GM21717 (cell line): ENCODE data around the gene SPECC1L.

Source experiments
- ATAC-seq: cut with Tn5 transposase; IDR thresholded peaks from one replicate; pipeline ENCODE4 v1.9.1; 2021; ENCODE audit warnings: mild to moderate bottlenecking, moderate library complexity; ENCODE audit not compliant: unreplicated experiment

The SPECC1L gene

DNA sequence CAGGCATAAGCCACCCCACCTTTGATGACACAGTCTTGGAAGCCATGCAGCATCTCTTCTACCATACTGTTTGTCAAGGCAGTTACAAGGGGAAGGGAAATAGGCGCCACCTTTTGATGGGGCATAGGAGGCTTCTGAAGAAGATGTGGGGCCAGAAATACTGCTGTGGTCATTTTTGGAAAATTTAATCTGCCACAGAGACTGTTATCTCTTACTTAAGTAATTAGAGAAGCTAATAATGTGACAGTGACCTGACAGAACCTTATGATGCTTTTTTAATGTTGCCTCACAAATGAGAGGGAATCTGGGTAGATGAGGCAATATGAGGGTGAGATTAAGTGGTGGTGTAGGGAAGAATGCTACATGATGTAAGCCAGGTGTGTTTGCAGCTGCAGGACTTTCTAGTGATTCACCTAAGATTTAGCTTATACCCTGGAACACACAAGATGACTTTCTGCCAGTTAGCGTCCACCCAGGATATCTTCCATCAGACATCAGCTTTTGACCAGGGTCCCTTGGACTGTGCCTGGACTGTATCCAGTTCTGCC, 122.5 kb downstream of the SPECC1L start:
- no peak for ATAC-seq

DNA sequence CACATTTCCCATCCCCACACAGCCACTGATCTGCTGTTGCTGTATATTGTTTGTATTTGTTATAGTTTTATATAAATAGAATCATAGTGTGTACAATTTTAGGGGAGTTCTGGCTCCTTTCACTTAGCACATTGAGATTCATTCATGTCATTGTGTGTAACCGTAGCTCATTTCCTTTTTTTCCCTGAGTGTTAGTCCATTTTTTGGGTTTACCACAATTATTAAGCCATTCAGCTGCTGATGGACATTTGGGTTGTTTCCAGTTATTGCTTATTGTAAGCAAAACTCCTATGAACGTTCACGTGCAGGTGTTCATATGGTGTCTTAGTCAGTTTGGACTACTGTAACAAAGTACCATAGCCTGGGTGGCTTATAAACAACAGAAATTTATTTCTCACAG, 123.2 kb downstream of the SPECC1L start:
- no peak for ATAC-seq

DNA sequence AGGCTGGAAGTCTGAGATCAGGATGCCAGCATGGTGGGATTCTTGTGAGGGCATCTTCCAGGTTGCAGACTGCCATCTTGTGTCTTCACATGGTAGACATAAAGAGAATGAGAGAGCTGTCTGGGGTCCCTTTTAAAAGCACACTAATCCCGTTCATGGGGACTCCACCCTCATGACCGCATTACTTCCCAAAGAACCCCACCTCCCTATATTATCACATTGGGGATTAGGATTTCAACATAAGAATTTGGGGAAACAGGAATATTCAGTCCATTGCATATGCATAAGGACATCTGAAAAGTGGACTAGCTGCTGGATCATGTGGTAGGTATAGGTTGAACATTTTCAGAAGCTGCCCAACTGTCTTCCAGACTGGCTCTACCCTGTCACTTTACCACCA, 123.6 kb downstream of the SPECC1L start:
- ATAC-seq: no peak

DNA sequence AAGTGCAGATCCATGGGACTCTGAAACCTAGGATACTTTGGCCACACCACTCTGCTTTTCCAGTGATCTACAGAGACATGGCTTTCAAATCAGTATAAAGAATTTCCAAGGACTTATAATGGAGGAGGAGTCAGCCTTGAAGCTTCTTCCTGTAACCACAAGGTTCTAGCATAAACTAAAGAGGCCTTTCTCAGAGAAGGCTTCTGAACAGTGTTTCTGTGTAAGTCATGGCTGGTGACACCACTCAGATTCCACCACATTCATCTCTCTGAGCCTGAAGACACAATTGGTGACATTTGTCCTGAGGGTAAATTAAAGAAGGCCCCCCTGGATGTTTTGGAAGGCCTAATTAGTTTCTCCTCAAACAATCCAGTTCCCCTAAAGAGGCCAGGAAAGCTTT, 127.8 kb downstream of the SPECC1L start:
- ATAC-seq: no peak

DNA sequence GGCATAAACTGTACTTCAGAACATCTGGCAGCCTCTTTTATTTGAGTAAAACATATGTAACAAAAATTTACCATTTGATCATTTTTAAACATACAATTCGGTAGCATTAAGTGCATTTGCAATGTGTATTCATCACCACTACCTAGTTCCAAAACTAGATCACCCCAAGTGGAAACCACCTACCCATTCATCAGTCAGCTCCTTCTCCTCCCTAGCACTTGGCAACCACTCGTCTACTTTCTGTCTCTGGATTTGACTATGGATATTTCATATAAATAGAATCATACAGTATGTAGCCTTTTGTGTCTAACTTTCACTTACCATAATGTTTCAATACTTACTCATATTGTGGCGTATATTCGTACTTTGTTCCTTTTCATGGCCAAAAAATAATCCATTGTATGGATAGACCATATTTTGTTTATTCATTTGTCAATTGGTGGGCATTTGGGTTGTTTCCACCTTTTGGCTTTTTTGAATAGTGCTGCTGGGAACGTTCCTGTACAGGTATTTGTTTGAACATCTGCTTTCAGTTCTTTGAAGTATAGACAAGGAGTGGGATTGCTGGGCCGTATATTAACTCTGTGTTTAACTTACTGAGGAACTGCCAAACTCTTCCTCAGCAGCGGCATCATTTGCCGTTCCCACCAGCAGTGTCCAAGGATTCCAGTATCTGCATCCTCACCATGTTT, 129.5 kb downstream of the SPECC1L start:
- ATAC-seq: no peak

DNA sequence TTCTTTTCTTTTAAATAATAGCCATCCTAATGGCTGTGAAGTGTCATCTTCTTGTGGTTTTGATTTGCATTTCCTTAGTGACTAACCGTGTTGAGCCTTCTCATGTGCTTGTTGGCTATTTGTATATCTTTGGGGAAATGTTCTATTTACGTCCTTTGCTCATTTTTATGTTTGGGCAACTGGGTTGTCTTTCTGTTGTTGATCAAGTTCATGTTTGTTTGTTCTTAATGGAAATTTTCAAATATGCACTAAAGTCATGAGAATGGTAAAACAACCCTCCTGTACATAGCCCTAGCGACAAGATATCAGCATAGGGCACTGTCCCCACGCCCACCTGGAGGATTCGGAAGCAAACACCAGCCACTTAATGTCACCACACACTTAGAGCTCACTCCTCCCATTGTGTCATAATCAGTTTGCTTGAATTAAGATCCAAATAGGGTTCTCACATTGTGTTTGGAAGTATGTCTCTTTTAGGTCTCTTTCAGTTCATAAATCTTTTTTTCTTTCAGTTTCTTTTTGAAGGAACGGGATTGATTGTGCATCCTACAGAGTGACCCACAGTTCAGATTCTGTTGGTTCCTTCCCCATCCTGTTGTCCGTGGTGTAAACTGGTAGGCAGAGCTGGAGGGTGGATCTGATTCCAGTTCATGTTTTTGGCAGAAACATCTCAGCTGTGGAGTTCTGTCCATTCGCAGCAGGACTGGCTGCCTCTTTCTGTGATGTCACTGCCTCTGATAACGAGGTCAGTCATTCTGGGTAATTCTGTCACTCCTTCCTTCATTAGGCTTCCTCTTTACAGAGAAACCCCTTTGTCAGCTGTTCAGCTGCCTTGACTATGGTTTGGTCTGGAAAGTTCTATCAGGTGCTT, 130.3 kb downstream of the SPECC1L start:
- ATAC-seq: no peak

DNA sequence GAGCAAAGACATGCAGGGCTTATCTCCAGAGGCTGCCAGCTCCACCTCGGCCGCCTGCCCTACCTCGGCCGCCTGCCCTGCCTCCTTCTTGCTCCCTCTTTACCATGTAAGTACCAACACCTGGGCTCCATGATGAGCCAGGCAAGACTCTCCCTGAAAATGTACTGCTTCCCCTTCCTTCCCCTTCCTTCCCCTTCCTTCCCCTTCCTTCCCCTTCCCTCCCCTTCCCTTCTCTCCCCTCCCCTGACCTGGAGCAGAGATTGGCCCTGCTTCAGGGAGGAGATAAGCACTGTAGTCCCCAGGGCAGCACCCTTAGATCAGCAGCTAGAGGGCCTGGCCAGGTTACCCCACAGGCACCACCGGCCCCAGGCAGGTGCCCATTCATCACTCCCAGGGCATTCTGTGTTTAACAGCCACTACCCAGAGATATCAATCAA, 131.3 kb downstream of the SPECC1L start:
- ATAC-seq: no peak

DNA sequence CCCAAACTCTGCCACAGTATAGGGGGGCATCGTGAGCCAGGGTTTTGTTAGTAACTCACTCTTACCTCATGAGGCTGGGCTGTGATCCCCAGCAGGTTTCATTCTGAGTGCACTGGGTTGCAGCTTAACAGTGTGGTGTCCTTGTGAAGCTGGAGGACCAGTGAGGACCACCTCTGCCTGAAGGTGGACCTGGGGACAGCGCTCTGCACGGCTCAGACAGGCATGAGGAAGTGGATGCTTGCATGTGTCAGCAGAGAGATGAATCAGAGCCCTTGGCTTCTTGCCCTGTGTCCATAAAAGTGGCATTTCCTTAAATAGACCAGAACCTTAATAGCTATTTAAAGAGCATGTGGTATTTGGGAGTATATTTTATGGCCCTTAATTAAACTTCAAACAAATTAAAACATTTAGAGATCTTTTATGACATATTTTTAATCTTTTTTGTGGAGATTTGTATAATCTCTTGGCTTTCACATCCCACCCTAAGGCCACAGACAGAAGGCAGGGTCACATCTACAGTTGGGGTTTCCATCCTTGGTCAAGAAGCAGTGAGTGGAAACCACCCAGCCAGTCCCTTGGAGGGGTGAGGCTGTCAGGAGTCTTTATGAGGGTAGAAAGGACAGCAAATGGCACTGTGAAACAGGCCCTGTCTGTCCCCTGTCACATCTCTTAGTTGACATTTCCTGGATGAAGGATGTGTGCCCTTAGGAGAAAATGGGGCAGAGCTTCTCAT, 132.0 kb downstream of the SPECC1L start:
- ATAC-seq: no peak

DNA sequence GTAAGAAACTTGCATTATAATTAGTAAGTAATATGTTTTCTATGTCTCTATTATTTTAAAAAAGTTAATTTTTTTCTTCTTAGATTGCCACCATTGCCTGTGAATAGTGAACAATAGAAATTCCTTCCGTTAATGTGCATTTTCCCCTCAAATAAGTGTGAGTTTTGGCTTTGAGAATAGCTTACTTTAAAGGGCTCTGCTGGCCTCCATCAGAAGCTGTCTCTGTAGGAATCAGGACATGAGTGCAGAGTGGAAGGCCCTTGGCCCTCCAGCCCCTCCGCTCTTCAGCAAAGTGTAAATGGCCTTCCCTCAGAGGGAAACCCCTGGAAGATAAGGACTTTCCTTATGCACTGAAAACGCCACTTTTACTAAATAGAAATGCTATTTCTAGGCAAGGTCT, 132.7 kb downstream of the SPECC1L start:
- ATAC-seq: no peak

DNA sequence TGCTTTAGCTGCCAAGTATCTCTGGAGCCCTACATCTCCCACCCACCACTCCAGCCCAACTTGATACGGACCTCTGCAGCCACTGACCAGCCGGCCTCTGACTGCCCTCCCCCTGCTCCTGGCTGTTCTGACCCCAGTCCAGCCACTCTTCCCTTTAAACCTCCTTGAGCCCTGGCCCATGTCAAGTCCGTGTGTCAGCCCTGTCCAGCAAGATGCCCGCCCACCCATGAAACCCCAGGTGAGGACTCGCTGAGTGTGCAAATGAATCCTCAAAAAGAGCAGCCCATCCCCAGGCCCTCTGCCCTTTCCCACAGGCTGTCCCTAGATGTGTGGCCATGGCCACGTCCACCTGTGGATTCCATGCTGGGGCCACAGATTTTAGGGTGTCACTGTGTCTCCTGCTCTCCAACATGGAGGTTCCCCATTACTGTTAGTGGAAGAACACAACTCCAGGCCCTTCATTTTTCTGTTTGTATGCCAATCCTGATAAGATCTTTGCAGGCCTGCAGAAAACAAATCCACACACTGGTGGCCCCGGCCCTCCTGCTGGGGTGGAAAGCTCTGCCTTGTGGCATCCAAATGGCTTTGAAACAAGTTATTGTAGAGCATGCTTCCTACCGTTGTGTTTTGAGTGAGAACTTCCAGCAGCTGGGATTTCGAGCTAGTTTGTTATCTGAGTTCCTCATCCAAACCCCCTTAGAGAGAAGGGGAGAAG, 134.1 kb downstream of the SPECC1L start:
- no peak for ATAC-seq

DNA sequence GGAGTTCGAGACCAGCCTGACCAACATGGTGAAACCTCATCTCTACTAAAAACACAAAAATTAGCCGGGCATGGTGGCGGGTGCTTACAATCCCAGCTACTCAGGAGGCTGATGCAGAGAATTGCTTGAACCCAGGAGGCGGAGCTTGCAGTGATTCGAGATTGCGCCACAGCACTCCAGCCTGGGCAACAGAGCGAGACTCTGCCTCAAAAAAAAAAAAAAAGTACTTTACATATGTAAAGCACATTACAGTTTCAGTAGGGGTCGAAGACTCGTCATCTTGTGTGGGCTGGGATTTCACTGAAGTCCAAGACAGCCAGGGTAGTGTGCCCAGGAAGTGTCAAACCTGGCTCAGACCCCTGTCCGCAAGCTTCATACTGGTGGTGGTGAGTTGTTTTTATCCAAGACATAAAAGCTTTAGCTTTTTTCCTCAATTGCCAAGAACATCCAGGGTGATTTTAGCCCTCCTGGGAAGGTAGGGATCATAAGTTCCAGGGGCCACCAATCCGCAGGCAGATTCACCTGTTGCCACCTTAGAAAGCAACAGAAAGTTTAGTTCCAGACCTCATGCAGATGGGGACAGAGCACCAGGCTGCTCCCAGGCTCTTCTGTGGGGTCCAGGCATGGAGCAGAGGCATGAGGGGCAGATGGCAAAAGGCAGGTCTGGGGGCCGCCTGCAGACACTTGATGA, 135.1 kb downstream of the SPECC1L start:
- ATAC-seq: no peak

DNA sequence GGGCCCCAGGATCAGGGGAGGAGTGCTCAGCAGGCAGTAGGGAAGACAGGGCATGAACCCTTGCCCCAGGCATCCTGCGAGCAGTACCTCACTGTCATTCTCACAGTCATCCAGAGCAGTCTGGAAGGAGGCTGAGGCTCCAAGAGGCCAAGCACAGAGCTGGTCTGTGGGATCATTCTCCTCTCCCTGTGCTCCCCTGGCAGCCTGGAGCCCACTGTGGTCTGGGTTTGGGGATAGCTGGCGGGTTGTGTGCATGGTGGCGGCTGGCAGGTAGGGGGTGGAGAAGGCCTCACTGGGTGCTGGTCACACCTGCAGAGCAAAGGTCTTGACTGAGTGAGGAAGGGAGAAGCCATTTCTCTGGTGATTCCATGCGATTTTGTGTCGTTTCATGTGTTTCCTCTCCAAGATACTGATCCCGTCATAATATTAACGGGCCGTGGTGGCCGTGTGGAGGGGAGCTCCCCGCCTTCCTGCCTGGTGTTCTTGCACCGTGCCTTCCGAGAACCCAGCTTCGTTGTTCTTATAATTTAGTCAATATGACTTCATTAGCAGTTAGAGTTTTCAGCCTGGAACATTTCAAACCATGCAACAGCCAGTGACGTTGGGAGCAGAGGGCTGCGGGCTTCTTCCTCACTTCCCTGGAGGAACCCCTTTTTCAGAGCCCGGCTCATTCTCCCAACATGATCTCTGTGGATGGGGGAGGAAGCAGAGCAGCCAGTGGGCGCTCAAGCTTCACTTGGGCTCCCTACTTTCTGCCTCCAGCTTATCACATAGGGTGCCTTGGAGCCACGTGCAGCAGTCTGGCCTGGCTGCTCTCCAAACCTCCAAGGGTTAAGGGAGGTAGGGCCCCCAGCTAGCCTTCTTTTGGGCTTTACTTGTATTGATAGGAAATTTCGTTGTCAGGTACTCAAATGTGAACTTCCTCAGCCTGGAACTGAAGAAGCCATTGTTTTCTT, 136.0 kb downstream of the SPECC1L start:
- ATAC-seq: no peak

DNA sequence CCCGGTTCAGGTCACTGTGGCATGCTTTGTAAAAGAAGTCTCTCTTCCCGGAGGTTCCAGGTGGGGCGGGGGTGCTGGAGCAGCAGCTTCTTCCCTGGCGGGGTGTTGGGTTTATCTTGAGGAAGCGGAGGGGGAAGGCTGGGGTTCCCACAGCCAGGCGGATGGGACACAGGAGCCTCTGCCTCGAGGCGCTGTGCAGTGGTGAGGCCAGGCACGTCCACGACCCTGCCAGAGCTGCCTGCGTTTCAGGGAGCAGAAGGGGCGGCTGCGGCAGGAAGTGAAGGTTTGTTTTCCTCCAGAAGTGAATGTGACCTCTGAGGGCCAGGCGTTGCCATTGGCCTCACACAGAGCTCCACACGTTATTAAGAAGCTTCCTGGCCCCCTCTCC, 136.6 kb downstream of the SPECC1L start:
- no peak for ATAC-seq

DNA sequence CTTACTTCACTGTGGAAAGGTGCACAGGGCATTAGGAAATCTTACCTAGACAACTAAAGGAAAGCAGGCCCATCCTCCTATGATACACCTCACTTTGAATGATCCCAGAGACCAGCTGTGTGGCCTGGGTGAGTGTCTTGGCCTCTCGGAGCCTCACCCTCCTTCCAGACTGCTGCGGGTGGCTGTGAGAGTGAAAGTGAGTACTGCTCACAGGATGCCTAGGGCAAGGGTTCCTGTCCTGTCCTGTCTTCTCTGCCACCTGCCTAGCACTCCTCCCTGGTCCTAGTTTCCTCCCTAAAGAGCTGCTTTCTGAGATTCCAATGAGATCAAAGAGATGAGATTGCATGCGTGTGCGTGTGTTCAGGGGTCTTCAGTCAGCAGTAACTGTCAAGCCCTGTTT, 137.3 kb downstream of the SPECC1L start:
- ATAC-seq: no peak

DNA sequence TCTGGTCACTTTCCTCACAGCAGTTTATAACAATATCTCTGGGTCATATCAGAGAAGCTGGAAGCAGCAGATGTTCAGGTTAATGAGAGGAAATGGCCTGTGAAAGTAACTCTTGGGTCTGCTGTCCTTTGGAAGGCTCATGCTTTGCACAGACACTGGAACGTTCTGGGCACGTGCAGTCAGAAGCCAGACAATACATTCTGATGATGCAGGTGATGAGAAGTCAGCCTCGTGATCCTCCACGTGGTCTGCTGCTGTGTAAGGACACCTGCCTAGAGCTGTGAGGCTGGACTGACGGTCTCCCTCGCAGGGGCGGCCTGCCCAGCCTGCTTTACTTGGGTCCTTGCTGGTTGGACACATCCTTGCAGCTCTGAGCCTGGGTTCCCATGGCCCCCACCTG, 138.0 kb downstream of the SPECC1L start:
- no peak for ATAC-seq

DNA sequence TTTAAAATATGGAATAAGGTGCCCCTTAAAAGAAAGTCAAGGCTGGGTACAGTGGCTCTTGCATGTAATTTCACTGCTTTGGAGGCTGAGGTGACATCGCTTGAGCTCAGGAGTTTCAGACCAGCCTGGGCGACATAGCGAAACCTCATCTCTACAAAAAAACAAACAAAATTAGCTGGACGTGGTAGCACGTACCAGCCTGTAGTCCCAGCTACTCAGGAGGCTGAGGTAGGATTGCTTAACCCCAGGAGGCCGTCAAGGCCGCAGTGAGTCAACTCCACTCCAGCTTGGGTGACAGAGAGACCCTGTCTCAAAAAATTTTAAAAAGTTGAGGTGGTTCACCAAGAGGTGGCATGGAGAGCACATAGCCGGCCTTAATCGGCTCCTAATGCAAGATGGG, 139.1 kb downstream of the SPECC1L start:
- ATAC-seq: no peak

DNA sequence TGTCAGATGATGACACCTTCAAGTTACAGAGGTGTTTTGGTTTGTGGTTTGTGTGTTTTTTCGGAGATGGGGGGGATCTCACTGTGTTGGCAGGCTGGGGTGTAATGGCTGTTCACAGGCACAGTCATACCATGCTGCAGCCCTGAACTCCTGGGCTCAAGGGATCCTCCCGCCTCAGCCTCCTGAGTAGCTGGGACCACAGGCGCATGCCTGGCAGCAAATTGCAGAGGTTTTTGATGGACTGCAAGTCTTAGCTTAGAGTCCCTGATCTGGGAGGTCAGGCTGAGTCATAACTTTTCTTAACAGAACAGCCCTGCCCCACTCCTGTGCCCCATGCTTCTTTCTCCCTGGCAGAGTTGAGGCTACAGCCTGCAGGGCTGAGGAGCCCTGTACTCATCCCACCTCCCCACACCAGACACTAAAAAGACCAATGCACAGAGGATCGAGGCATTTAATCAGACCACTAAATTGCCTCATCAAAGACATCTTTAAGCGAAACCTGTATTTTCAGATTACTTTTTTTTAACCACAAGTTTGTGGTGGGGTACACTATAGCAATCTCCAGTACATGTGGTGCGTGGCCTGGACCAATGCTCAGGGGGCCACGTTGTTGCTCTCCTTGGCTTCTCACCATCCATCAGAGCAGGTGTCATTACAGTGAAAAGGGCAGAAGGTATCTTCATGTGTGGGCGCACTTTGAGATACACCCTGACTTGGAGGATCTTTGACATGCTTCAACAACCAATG, 139.7 kb downstream of the SPECC1L start:
- no peak for ATAC-seq

DNA sequence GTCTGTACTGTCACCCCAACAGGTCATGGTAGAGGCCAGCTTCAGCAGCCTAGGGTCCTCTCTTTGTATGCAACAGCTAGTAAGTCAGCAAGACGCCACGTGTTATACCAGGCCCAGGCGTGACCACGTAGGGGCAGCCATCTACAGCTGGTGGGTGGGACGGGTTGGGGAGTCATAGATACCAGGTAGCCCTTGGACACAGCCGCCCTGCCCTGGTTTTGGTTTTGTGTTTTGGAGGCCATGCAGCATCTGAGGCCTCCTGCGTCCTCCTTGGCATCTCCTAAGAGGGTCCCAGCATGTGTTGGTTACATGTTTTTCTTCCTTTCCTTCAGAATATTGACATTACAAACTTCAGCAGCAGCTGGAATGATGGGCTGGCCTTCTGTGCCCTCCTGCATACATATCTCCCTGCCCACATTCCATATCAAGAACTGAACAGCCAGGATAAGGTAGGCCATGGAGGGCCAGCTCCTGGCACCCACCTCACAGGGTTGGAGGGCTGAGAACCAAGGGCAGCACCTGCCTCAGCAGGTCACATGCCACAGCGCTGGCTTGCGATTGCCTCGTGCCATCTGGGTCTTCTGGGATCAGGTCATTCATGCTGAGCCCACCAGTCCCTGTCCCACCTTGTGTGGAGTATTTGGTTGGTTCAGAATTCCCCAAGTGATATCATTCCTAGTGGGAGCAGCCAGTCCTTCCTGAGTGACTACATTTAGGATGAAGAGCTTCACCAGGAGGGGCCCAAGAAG, 140.8 kb downstream of the SPECC1L start:
- no peak for ATAC-seq
